Activated CD8-positive, alpha-beta memory T cell treated with anti-CD3 and anti-CD28 coated beads for 24 hours (primary cell): ENCODE measurements around the gene GLRB.
"Not testable (repeated sequence)": the region's sequence is repeated elsewhere in the genome, so short reads cannot be mapped to it uniquely, and the experiment has no call there.

Experiments used
- DNase-seq: peaks from one replicate; pipeline ENCODE4 v3.0.0-alpha.2; 2020

The GLRB gene

GRCh38 chr4:157141976-157142375 lies 66.0 kb downstream of the GLRB start:
- DNase-seq = no peak

- no peak for DNase-seq
Measured at GRCh38 chr4:157143369-157143768, 67.4 kb downstream of the GLRB start.

- no peak for DNase-seq
Measured at GRCh38 chr4:157151711-157152110, 75.8 kb downstream of the GLRB start.

GRCh38 chr4:157165935-157166610 lies 90.1 kb downstream of the GLRB start:
- no peak for DNase-seq

- DNase-seq = no peak
Measured at GRCh38 chr4:157170321-157170720, 94.4 kb downstream of the GLRB start.

GRCh38 chr4:157172011-157172410 lies 96.1 kb downstream of the GLRB start:
- no peak for DNase-seq

GRCh38 chr4:157180268-157180667 lies 104.3 kb downstream of the GLRB start:
- DNase-seq = not testable (repeated sequence)

- DNase-seq = no peak
Measured at GRCh38 chr4:157184300-157184699, 108.3 kb downstream of the GLRB start.

- no peak for DNase-seq
Measured at GRCh38 chr4:157185363-157185762, 109.4 kb downstream of the GLRB start.

- DNase-seq = no peak
Measured at GRCh38 chr4:157195374-157195773, 119.4 kb downstream of the GLRB start.

GRCh38 chr4:157196046-157196445 lies 120.1 kb downstream of the GLRB start:
- DNase-seq = no peak

GRCh38 chr4:157204634-157205244 lies 128.8 kb downstream of the GLRB start:
- no peak for DNase-seq

- no peak for DNase-seq
Measured at GRCh38 chr4:157217708-157218107, 141.8 kb downstream of the GLRB start.

- DNase-seq = no peak
Measured at GRCh38 chr4:157219711-157220370, 143.9 kb downstream of the GLRB start.

GRCh38 chr4:157220371-157220881 lies 144.5 kb downstream of the GLRB start, which contains the start of gene GRIA2:
GRIA2 (plus strand) TSS chr4:157220728; CDS start chr4:157221043, 315 bp downstream.
- DNase-seq = no peak

- DNase-seq = no peak
Measured at GRCh38 chr4:157221426-157221894, 145.5 kb downstream of the GLRB start.
